Measurements from ENCODE around the gene NEGR1.

- TF ChIP-seq CTCF (IDR thresholded peaks at IDR 0.05) (no peak), FOXK1 (CRISPR knock-in tag; IDR thresholded peaks at IDR 0.05) (no peak), MAX (CRISPR knock-in tag; IDR thresholded peaks at IDR 0.05) (no peak), NR3C1 (CRISPR knock-in tag; conservative IDR thresholded peaks at IDR 0.05; ENCODE audit: low read depth) (no peak), RORB (CRISPR knock-in tag; IDR thresholded peaks at IDR 0.05) (no peak), ZBTB21 (CRISPR knock-in tag; IDR thresholded peaks at IDR 0.05; ENCODE audit: borderline replicate concordance) (no peak), ZNF232 (CRISPR knock-in tag; IDR thresholded peaks at IDR 0.05) (no peak), NFYB (CRISPR knock-in tag; conservative IDR thresholded peaks at IDR 0.05; ENCODE audit: low read depth) (no peak), CREM (CRISPR knock-in tag; IDR thresholded peaks at IDR 0.05) (no peak)
Measured at GRCh38 chr1:72101840-72102632, 180.3 kb downstream of the NEGR1 start.
